Transverse colon (tissue), 4 donors: ENCODE data around the gene ACSL4. TPM values are rescaled to one million over a fixed set of nuclear protein-coding genes. Genes with fewer than 3 reads are reported as not detected.
"Not testable (repeated sequence)": the region's sequence is repeated elsewhere in the genome, so short reads cannot be mapped to it uniquely, and the experiment has no call there.

Experiments
- DNase-seq: peaks from one replicate; pipeline ENCODE4 v3.0.0-alpha.2; 2019
- H3K27ac ChIP-seq, 4 donors: fragments of 200-600 bp; sonication (generic); 2 replicates each; pipeline ENCODE4 v1.5.1; 2016 to 2018; ENCODE audit warnings: inconsistent platforms in 4 of 4
- H3K27me3 ChIP-seq: fragments of 200-600 bp; sonication (generic); 2 replicates; pipeline ENCODE4 v1.5.1; 2017; ENCODE audit warnings: inconsistent platforms
- H3K36me3 ChIP-seq, 4 donors: fragments of 200-600 bp; sonication (generic); 2 replicates each; pipeline ENCODE4 v1.5.1; 2017 to 2019; ENCODE audit warnings: inconsistent platforms in 4 of 4
- H3K4me1 ChIP-seq, 4 donors: fragments of 200-600 bp; sonication (generic); 2 replicates each; pipeline ENCODE4 v1.5.1; 2017 to 2020; ENCODE audit warnings: inconsistent platforms in 4 of 4
- H3K4me3 ChIP-seq, 4 donors: fragments of 200-600 bp; sonication (generic); 1 replicate in 1 of 4; 2 replicates in 3 of 4; pipeline versions ENCODE4 v1.5.1 to v1.6.1; 2017 to 2019; ENCODE audit warnings: inconsistent platforms in 4 of 4
- H3K9me3 ChIP-seq, 2 donors: fragments of 200-600 bp; sonication (generic); 2 replicates each; pipeline ENCODE4 v1.5.1; 2017 to 2019; ENCODE audit warnings: inconsistent platforms in 2 of 2
- EP300 ChIP-seq: sonication (generic); formaldehyde crosslinking; IDR thresholded peaks from one replicate; pipeline ENCODE4 v1.6.1; 2017; ENCODE audit warnings: antibody characterized with exemption, low read depth
- POLR2A ChIP-seq: fragments of 450-650 bp; IDR thresholded peaks from one replicate; pipeline ENCODE4 v1.6.1; 2016; ENCODE audit warnings: antibody characterized with exemption, mild to moderate bottlenecking, moderate library complexity
- POLR2AphosphoS5 ChIP-seq, 3 donors: sonication (generic); formaldehyde crosslinking; IDR thresholded peaks; one replicate each; pipeline ENCODE4 v1.6.1; 2016; ENCODE audit warnings: antibody characterized with exemption in 3 of 3
- WGBS, 2 donors: methylation state at CpG; one replicate each; pipeline ENCODE4 v1.1.5; 2018; ENCODE audit warnings: low coverage in 1 of 2; 5-methylcytosine and 5-hydroxymethylcytosine counted together
- in situ Hi-C, 4 donors: fragments of 200-750 bp; cut with MboI; loops; one replicate each; pipeline versions ENCODE4 v1.15.0 to v1.15.1; 2017; ENCODE audit warnings: low sequenced_read_pairs in 3 of 4, low pct_ligation_motif_present in 1 of 4, low pct_unique_long_range_greater_than_20kb in 1 of 4
- intact Hi-C: fragments of 100-400 bp; cut with DNase I; formaldehyde crosslinking; loops from one replicate; pipeline ENCODE4 v1.15.1; 2023; ENCODE audit warnings: low total_unique reads
- total RNA-seq, 4 donors: library from RNA; depleted of rRNA; stranded (reverse); fragments of >200 nt; gene quantifications; one replicate each; pipeline ENCODE4 v1.1.0, GENCODE V29; 2016
- TF ChIP-seq, protein P1 (sequence below), 5 experiments: fragments of 200-600 bp in 3 of 5; fragments of 450-650 bp in 2 of 5; sonication (generic) in 3 of 5; IDR thresholded peaks; 1 replicate in 2 of 5; 2 replicates in 3 of 5; pipeline ENCODE4 v1.5.1; 2016 to 2017; ENCODE audit warnings: antibody characterized with exemption in 5 of 5, inconsistent platforms in 3 of 5, mild to moderate bottlenecking in 2 of 5, moderate library complexity in 1 of 5

ACSL4 gene
- total RNA-seq, 4 donors from 2014 or later, result 8.2 to 20.8 (median 9.6) TPM

DNA sequence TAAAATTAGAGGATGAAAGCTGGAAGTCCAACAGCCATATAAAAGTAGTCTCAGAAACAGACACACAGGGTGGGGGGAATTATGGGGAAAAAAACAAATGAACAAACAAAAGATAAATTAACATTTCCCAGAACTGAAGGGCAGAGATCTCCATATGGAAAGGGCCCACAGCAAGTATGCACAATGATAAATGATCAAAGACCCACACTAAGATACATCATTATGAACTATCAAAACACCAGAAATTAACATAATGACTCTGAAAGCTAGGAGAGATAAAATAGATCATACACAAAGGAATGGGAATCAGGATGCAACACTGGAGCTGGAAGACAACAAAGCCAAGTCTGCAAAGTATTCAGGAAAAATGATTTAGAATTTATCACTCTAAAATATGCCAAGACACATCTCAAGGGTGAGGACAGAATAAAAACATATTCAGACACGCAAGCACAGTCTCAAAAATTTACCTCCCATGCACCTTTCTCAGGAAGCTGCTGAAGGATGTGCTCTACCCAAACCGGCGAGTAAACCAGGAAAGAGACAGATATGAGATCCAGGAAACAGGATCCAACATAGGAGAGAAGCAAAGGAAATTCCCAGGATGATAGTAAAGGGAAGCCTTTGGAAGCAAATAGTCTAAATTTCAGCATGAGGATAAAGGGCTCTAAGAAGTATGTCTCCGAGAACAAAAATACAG, 77.4 kb downstream of the ACSL4 start:
- WGBS, 2 donors, result 76 to 100% methylated on average over 1 to 4 of the region's 4 CpGs
- Histone ChIP-seq H3K4me3 (no peak overlapping the region), H3K36me3 (no peaks in the 10 kb centered on the region), H3K4me1 (no peaks in the 10 kb centered on the region), H3K9me3 (no peaks in the 10 kb centered on the region), H3K27me3 (no peaks in the 10 kb centered on the region), H3K27ac (no peak overlapping the region)
- no peak for DNase-seq
- TF ChIP-seq EP300, result no peak
- TF ChIP-seq, protein P1, sequence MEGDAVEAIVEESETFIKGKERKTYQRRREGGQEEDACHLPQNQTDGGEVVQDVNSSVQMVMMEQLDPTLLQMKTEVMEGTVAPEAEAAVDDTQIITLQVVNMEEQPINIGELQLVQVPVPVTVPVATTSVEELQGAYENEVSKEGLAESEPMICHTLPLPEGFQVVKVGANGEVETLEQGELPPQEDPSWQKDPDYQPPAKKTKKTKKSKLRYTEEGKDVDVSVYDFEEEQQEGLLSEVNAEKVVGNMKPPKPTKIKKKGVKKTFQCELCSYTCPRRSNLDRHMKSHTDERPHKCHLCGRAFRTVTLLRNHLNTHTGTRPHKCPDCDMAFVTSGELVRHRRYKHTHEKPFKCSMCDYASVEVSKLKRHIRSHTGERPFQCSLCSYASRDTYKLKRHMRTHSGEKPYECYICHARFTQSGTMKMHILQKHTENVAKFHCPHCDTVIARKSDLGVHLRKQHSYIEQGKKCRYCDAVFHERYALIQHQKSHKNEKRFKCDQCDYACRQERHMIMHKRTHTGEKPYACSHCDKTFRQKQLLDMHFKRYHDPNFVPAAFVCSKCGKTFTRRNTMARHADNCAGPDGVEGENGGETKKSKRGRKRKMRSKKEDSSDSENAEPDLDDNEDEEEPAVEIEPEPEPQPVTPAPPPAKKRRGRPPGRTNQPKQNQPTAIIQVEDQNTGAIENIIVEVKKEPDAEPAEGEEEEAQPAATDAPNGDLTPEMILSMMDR (IDR thresholded peaks at IDR 0.05), result no peak
- intact Hi-C loops, result no loop called here
- in situ Hi-C loops, result no loop called here

DNA sequence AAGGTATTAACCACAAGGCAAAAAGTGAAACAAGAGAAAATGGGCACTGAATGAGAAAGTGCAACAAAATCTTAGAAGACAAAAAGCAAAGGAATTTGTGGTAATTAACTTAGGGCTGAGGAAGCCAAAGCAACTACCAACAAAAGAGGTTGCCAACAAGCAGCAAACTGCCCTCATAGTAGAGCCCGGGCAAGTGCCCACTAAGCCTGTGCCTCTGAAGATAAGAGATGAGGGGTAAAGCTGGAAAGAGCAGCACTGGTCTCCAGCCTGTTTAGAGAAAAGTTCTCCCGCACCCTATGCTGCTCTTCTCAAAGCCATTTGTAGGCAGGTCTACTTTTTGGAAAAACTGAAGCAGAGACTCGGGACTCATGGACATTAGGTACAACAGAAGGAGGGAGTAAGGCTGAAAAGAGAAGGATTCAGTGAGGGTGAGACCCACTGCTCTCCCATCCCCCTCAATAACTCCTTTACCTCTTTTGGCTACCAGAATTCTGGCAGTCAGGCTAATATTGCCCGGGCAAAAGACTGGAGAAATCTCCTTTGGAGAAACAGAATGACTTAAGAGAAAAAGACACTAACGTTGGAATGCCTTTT, 78.4 kb downstream of the ACSL4 start:
- H3K4me3 ChIP-seq, result no peak overlapping the region
- in situ Hi-C loops, result no loop called here
- no peaks in the 10 kb centered on the region for H3K9me3 ChIP-seq
- H3K36me3 ChIP-seq, result no peaks in the 10 kb centered on the region
- H3K4me1 ChIP-seq, result no peaks in the 10 kb centered on the region
- intact Hi-C loops, result no loop called here
- no peak for TF ChIP-seq POLR2AphosphoS5 (IDR thresholded peaks at IDR 0.05)
- no peak for TF ChIP-seq EP300
- no peak for TF ChIP-seq POLR2A
- TF ChIP-seq, protein P1 (IDR thresholded peaks at IDR 0.05), result no peak
- no peak for DNase-seq
- 70% methylated on average over 5 of the region's 5 CpGs; no CpG with 5 or more reads in 1 of the 2 donors for WGBS, 2 donors
- no peaks in the 10 kb centered on the region for H3K27me3 ChIP-seq
- no peak overlapping the region for H3K27ac ChIP-seq

DNA sequence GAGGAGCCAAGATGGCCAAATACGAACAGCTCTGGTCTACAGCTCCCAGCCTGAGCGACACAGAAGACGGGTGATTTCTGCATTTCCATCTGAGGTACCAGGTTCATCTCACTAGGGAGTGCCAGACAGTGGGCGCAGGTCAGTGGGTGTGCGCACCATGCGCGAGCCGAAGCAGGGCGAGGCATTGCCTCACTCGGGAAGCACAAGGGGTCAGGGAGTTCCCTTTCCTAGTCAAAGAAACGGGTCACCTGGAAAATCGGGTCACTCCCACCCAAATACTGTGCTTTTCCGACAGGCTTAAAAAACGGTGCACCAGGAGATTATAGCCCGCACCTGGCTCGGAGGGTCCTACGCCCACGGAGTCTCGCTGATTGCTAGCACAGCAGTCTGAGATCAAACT, 88.4 kb downstream of the ACSL4 start:
- H3K36me3 ChIP-seq, DNase-seq, in situ Hi-C loops, H3K27ac ChIP-seq, H3K4me3 ChIP-seq, H3K27me3 ChIP-seq, H3K4me1 ChIP-seq, intact Hi-C loops, H3K9me3 ChIP-seq: not testable (repeated sequence)
- 94% methylated on average over 19 of the region's 19 CpGs; no CpG with 5 or more reads in 1 of the 2 donors for WGBS, 2 donors

DNA sequence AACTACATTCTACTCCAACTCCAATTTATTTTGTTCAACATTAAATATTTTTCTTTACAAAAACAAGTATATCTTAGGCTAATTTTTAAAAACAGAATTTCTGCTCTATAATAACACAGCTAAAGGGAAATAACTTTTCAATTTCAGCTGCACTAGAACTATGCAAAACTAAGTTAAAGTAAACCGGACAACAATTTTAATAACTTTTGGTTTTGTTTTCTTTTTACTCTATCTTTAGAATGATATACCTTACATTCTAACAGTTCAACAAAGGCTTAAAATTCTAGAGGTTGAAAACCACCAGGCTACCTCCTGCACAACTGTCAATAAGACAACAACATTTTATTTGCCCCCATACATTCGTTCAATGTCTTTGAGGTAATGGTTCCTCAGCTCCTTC, 89.4 kb downstream of the ACSL4 start:
- 75% methylated on average over 1 to 2 of the region's 2 CpGs for WGBS, 2 donors
- in situ Hi-C loops (no loop called here), intact Hi-C loops (no loop called here)
- Histone ChIP-seq H3K4me3 (no peak overlapping the region), H3K4me1 (no peaks in the 10 kb centered on the region), H3K36me3 (no peaks in the 10 kb centered on the region), H3K27ac (no peak overlapping the region), H3K9me3 (no peaks in the 10 kb centered on the region), H3K27me3 (no peaks in the 10 kb centered on the region)
- DNase-seq, result no peak
- TF ChIP-seq POLR2A (no peak), EP300 (no peak), POLR2AphosphoS5 (IDR thresholded peaks at IDR 0.05) (no peak)
- TF ChIP-seq, protein P1 (IDR thresholded peaks at IDR 0.05), result no peak
